Loucy (cell line): ENCODE measurements around the gene PPIL1.

Source experiments
- CTCF ChIP-seq: fragments of 200-600 bp; sonication (generic); conservative IDR thresholded peaks from 2 replicates; pipeline ENCODE4 v1.5.1; 2014; ENCODE audit warnings: mild to moderate bottlenecking, antibody characterized with exemption, low read length
- EZH2phosphoT487 ChIP-seq: fragments of 200-600 bp; IDR thresholded peaks from 2 replicates; pipeline ENCODE4 v1.6.1; 2018; ENCODE audit warnings: antibody characterized with exemption, mild to moderate bottlenecking, moderate library complexity, borderline replicate concordance

GRCh38 chr6:36875250-36875633 lies 639 bp upstream of the PPIL1 start:
- no peak for TF ChIP-seq EZH2phosphoT487
- TF ChIP-seq CTCF, result no peak
